Activated T-helper 1 cell treated with anti-CD3 and anti-CD28 coated beads, Interleukin-12 subunit alpha, Interleukin-12 subunit beta, Interleukin-2, Interleukin-4 antibody, amounts not matched to agents 30 ng/mL and 10 ng/mL and 1 ng/mL, durations not matched to agents 14 hours and 24 hours and 36 hours (primary cell): ENCODE measurements around the gene DMRTA2. TPM values are rescaled to one million over a fixed set of nuclear protein-coding genes. Genes with fewer than 3 reads are reported as not detected.
"Not testable (repeated sequence)": the region's sequence is repeated elsewhere in the genome, so short reads cannot be mapped to it uniquely, and the experiment has no call there.

Source experiments
- DNase-seq: peaks from one replicate; pipeline ENCODE4 v3.0.0; 2021; ENCODE audit warnings: low spot score
- H3K27ac Mint-ChIP-seq: one replicate; pipeline ENCODE4 v1.8.0; 2021; ENCODE audit warnings: mild to moderate bottlenecking, mixed read lengths
- H3K27me3 Mint-ChIP-seq: one replicate; pipeline ENCODE4 v1.8.0; 2022; ENCODE audit warnings: mild to moderate bottlenecking, moderate library complexity, mixed read lengths; ENCODE audit not compliant: insufficient read depth
- H3K36me3 Mint-ChIP-seq: one replicate; pipeline ENCODE4 v1.8.0; 2021; ENCODE audit warnings: low read depth, mixed read lengths
- H3K4me1 Mint-ChIP-seq: one replicate; pipeline ENCODE4 v1.8.0; 2021; ENCODE audit warnings: low read depth, mixed read lengths
- H3K4me3 Mint-ChIP-seq: one replicate; pipeline ENCODE4 v1.8.0; 2021; ENCODE audit warnings: mild to moderate bottlenecking, moderate library complexity, mixed read lengths
- H3K9me3 Mint-ChIP-seq: one replicate; pipeline ENCODE4 v1.8.0; 2021; ENCODE audit warnings: mixed read lengths
- intact Hi-C: fragments of 100-400 bp; cut with micrococcal nuclease; formaldehyde crosslinking; loops from one replicate; pipeline ENCODE4 v1.15.1; 2024
- total RNA-seq: library from RNA; stranded (reverse); gene quantifications from 2 replicates; pipeline ENCODE4 v1.2.3, GENCODE V29; 2022

Gene DMRTA2
- total RNA-seq, 1 donor from 2014 or later: not detected

DNA sequence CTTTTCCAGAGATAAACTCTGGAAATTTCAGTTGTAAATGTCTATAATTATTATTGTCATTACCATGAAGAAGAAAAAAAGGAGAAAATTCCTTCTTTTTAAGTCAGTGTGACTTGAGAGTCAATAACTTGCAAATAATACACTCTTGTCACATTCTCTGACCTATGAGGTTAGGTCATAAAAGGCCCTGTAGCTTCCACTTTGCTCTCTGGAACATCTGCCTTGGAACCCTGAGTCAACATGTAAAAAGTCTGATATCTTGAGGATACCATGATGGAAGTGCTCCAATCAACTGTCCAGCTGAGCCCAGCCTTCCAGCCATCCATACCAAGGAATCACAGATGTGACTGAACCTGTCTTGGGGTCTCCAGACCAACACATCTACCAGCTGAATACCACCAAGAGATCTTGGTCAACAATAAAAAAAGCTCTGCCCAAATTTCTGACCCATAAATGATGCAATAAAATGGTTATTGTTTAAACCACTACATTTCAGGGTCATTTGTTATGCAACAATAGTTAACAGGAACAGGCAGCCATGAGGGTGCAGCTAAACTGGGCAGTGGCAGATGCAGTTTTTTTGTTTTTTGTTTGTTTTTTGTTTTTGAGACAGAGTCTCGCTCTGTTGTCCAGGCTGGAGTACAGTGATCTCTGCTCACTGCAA is 10.3 kb downstream of the DMRTA2 start:
- no peak overlapping the region for H3K4me3 Mint-ChIP-seq
- H3K36me3 Mint-ChIP-seq: no peaks in the 10 kb centered on the region
- no peak overlapping the region for H3K27ac Mint-ChIP-seq
- H3K9me3 Mint-ChIP-seq: no peaks in the 10 kb centered on the region
- peaks cover 69% of the 10 kb centered on the region for H3K27me3 Mint-ChIP-seq
- DNase-seq: no peak
- H3K4me1 Mint-ChIP-seq: no peaks in the 10 kb centered on the region
- intact Hi-C loops: no loop called here

DNA sequence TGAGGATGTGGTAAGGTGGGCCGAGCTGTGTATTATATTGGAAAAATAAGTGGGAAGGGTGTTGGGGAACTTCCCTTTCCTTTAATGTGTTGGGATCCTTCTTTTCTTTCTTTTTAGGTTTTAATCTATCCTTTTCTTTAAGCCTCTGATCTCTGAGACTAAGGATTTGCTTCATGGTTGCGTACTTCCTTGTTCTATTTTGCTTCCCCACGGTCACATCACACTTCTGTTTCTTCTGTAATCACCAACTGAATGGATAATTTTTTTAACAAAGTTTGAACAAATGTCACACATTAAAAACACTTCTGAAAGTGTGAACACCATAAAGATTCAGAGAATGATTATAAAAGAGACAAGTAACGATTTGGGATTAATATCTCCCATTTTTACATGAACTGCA is 17.4 kb downstream of the DMRTA2 start:
- no peaks in the 10 kb centered on the region for H3K9me3 Mint-ChIP-seq
- no peaks in the 10 kb centered on the region for H3K36me3 Mint-ChIP-seq
- DNase-seq: no peak
- H3K27ac Mint-ChIP-seq: no peak overlapping the region
- no peaks in the 10 kb centered on the region for H3K4me1 Mint-ChIP-seq
- peaks cover 42% of the 10 kb centered on the region for H3K27me3 Mint-ChIP-seq
- intact Hi-C loops: no loop called here
- no peak overlapping the region for H3K4me3 Mint-ChIP-seq

- Mint-ChIP-seq H3K4me1 (no peaks in the 10 kb centered on the region), H3K27ac (no peak overlapping the region), H3K27me3 (peaks cover 3% of the 10 kb centered on the region), H3K4me3 (no peak overlapping the region), H3K36me3 (no peaks in the 10 kb centered on the region), H3K9me3 (no peaks in the 10 kb centered on the region)
- no peak for DNase-seq
- intact Hi-C loops: no loop called here
Observed at GRCh38 chr1:50393522-50394120, 29.6 kb downstream of the DMRTA2 start.

GRCh38 chr1:50381551-50381950 is 41.7 kb downstream of the DMRTA2 start:
- H3K36me3 Mint-ChIP-seq, H3K4me1 Mint-ChIP-seq, DNase-seq, H3K4me3 Mint-ChIP-seq, H3K27me3 Mint-ChIP-seq, H3K9me3 Mint-ChIP-seq, intact Hi-C loops, H3K27ac Mint-ChIP-seq: not testable (repeated sequence)

DNA sequence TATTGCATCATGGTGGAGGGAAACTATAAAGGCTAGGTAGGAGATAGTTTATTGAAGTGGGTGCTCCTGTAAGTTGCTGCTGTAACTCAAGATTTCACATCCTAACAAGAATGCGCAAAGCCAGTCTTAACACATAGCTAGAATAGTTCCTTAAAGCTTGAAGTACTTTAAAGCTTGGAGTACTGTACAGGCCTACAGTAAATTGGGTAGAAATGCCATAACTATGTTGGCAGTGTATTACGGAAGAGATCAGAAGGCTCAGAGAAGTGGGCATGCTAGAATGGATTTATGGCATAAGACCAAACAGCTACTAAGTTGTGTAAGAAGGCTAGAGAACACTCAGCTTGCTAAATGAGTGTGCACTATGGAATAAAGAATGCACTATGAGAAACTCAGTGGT is 44.5 kb downstream of the DMRTA2 start:
- Mint-ChIP-seq H3K4me3 (no peak overlapping the region), H3K4me1 (no peaks in the 10 kb centered on the region), H3K9me3 (no peaks in the 10 kb centered on the region), H3K36me3 (no peaks in the 10 kb centered on the region), H3K27ac (no peak overlapping the region), H3K27me3 (peaks cover 2% of the 10 kb centered on the region)
- DNase-seq: no peak
- intact Hi-C loops: no loop called here

- H3K9me3 Mint-ChIP-seq: no peaks in the 10 kb centered on the region
- DNase-seq: no peak
- H3K4me3 Mint-ChIP-seq: no peak overlapping the region
- H3K36me3 Mint-ChIP-seq: no peaks in the 10 kb centered on the region
- peaks cover under 1% of the 10 kb centered on the region for H3K4me1 Mint-ChIP-seq
- peaks cover 8% of the 10 kb centered on the region for H3K27me3 Mint-ChIP-seq
- intact Hi-C loops: no loop called here
- H3K27ac Mint-ChIP-seq: no peak overlapping the region
Observed at GRCh38 chr1:50373532-50373931, 49.7 kb downstream of the DMRTA2 start.

DNA sequence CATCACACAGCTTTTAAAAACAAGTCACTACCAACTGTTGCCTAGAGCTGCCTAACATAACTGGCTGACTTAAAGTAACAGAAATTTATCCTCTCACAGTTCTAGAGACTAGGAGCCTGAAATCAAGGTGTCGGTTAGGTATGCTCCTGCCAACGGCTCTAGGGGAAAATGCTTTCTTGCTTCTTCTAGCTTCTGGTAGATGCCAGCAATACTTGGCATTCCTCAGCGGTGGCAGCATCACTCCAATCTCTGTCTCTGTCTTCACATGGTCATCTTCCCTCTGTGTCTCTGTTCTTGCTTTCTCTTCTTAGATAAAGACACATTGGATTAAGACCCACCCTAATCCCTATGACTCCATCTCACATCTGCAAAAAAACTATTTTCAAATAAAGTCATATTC is 51.5 kb downstream of the DMRTA2 start:
- Mint-ChIP-seq H3K4me3 (no peak overlapping the region), H3K27me3 (peaks cover 14% of the 10 kb centered on the region), H3K27ac (no peak overlapping the region), H3K36me3 (no peaks in the 10 kb centered on the region), H3K9me3 (no peaks in the 10 kb centered on the region), H3K4me1 (peaks cover 5% of the 10 kb centered on the region)
- DNase-seq: no peak
- intact Hi-C loops: no loop called here

DNA sequence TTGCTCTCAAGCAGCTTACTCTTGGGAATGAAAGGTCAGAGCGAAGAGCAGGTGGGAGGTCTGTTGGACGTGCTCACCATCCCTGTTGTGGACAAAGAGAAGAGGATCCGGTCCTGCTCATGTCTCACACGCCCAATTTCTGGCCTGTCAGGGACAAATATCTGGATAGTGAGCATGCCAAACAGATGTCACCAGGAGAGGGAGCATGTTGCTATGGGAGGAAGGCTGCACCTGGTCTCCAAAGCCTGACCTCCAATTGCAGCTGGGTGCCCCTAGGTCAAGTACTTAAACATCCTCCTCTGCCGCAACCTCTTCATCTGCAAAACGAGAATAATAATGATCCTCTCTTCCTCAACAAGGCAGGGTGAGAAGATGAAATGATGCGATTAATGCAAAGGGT is 53.4 kb downstream of the DMRTA2 start:
- H3K27me3 Mint-ChIP-seq: peaks cover 27% of the 10 kb centered on the region
- no peak overlapping the region for H3K4me3 Mint-ChIP-seq
- no peak overlapping the region for H3K27ac Mint-ChIP-seq
- intact Hi-C loops: no loop called here
- no peaks in the 10 kb centered on the region for H3K36me3 Mint-ChIP-seq
- DNase-seq: no peak
- H3K4me1 Mint-ChIP-seq: peaks cover 5% of the 10 kb centered on the region
- no peaks in the 10 kb centered on the region for H3K9me3 Mint-ChIP-seq

GRCh38 chr1:50369008-50369634 is 54.1 kb downstream of the DMRTA2 start:
- intact Hi-C loops: no loop called here
- peaks cover 5% of the 10 kb centered on the region for H3K4me1 Mint-ChIP-seq
- DNase-seq: no peak
- H3K36me3 Mint-ChIP-seq: no peaks in the 10 kb centered on the region
- H3K9me3 Mint-ChIP-seq: no peaks in the 10 kb centered on the region
- peaks cover 31% of the 10 kb centered on the region for H3K27me3 Mint-ChIP-seq
- H3K4me3 Mint-ChIP-seq: no peak overlapping the region
- no peak overlapping the region for H3K27ac Mint-ChIP-seq

- no peak overlapping the region for H3K4me3 Mint-ChIP-seq
- no peak overlapping the region for H3K27ac Mint-ChIP-seq
- peaks cover 5% of the 10 kb centered on the region for H3K4me1 Mint-ChIP-seq
- no peaks in the 10 kb centered on the region for H3K36me3 Mint-ChIP-seq
- intact Hi-C loops: loop anchor here (1.0 kb wide), 2 partner anchors 336 to 367 kb away; no protein-coding TSS in a partner anchor
- peaks cover 35% of the 10 kb centered on the region for H3K27me3 Mint-ChIP-seq
- H3K9me3 Mint-ChIP-seq: no peaks in the 10 kb centered on the region
- peak; percentile 6 for DNase-seq
Observed at GRCh38 chr1:50368179-50369007, 54.9 kb downstream of the DMRTA2 start.
